Measurements from ENCODE around the gene ARHGAP4.

The ARHGAP4 gene

DNA sequence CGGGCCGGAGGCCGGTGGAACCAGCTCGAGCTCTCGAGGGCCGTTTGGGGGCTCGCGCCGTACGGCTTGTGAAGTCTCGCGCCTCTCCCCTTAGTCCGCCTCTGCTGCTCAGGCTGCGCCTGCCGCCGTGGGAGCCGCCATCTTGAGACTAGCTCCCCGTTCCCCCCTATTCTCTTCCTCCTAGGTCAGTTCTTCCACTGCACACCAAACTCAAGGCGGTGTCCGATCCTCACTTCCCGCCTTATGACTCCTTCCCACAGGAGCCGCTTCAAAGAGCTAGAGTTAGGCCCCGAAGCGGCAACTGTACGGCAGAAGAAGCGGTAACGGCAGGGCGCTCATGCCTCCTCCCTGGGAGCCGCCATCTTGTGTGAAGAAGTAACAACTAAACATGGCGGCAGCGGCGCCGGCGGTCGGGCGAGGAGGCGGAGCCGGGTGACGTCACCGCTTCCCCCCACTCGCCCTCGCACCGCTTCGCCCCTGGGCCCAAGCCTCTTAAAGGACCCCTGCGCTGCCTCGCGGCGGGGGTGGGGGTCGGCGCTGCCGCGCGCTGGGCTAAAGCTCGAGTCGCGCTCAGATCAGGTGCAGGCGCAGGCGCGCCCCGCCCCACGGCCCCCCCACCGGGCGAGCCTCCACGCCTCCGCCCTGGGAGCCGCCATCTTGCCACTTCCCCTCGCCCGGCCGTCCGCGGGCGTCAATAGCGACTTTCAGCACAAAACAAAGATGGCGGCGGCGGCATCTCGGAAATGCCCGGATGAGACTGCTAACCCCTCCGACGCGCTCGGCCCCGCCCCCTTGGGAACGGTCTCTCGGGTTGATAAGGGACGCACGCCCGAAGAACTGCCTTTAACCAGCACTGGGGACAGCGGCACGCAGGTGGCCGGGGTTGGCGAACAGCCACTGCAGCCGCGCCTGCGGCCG, 45.6 kb upstream of the ARHGAP4 start, which contains the start of gene HCFC1:
Gene HCFC1, minus strand, starts transcription at position 369 of the 918 bp plus-strand sequence. CDS start 978 bp downstream, outside the sequence.
- TF ChIP-seq, protein P1, sequence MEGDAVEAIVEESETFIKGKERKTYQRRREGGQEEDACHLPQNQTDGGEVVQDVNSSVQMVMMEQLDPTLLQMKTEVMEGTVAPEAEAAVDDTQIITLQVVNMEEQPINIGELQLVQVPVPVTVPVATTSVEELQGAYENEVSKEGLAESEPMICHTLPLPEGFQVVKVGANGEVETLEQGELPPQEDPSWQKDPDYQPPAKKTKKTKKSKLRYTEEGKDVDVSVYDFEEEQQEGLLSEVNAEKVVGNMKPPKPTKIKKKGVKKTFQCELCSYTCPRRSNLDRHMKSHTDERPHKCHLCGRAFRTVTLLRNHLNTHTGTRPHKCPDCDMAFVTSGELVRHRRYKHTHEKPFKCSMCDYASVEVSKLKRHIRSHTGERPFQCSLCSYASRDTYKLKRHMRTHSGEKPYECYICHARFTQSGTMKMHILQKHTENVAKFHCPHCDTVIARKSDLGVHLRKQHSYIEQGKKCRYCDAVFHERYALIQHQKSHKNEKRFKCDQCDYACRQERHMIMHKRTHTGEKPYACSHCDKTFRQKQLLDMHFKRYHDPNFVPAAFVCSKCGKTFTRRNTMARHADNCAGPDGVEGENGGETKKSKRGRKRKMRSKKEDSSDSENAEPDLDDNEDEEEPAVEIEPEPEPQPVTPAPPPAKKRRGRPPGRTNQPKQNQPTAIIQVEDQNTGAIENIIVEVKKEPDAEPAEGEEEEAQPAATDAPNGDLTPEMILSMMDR (IDR thresholded peaks at IDR 0.05; ENCODE audit: low read depth, low read length, missing control alignments): no peak
- DNase-seq (ENCODE audit: low read depth): peak; percentile 75
- peak within 1 kb of the TSS; percentile 85 for H3K4me3 ChIP-seq (ENCODE audit: low read depth, low read length)
- in situ Hi-C loops (cut with HindIII; ENCODE audit: low sequenced_read_pairs): no loop called here

DNA sequence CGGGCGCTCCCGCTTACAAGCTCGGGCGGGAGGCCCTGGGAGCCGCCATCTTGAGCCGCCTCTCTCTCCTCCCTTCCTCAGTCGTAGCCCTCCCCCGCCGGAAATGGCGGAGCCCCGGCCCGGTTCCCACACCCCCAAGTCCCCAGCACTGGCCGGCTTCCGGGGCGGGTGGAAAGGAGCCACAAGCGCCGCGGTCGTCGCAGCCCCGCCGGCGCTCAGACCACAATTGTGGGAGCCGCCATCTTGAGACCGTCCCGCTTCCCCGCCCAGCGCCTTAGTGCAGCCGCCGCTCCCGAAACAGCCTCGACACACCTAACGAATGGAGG, 45.0 kb upstream of the ARHGAP4 start:
- in situ Hi-C loops (cut with HindIII; ENCODE audit: low sequenced_read_pairs): no loop called here
- H3K4me3 ChIP-seq (ENCODE audit: low read depth, low read length): peak overlapping the region; percentile 85
- DNase-seq (ENCODE audit: low read depth): peak; percentile 60
- TF ChIP-seq, protein P1 (IDR thresholded peaks at IDR 0.05; ENCODE audit: low read depth, low read length, missing control alignments): no peak

- peak; percentile 29 for DNase-seq (ENCODE audit: low read depth)
- TF ChIP-seq, protein P1 (IDR thresholded peaks at IDR 0.05; ENCODE audit: low read depth, low read length, missing control alignments): no peak
- in situ Hi-C loops (cut with HindIII; ENCODE audit: low sequenced_read_pairs): no loop called here
- peak overlapping the region; percentile 85 for H3K4me3 ChIP-seq (ENCODE audit: low read depth, low read length)
Measured at GRCh38 chrX:153970357-153971123, 44.5 kb upstream of the ARHGAP4 start.

DNA sequence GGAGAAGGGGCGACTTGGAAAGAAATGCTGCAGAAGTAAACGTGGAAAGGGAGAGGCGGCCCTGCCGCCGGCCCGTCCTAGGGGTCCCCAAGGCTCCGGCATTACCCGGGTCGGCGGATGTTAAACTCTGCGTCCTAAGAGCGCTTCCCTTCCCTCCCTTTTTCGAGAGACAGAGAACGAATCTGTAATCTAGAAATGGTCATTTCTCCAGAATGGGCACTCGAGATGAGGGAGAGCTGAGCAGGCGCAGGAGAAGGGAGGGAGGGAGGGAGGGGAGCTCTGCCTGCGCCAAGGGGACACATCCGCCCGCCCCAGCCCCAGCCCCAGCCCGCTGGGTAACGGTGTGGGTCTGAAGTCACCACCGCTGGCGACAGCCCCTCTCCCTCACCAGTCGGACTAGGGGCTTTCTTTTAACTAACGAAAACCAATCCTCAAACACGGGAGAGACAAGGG, 43.9 kb upstream of the ARHGAP4 start:
- DNase-seq (ENCODE audit: low read depth): no peak
- in situ Hi-C loops (cut with HindIII; ENCODE audit: low sequenced_read_pairs): no loop called here
- peak overlapping the region; percentile 85 for H3K4me3 ChIP-seq (ENCODE audit: low read depth, low read length)
- TF ChIP-seq, protein P1 (IDR thresholded peaks at IDR 0.05; ENCODE audit: low read depth, low read length, missing control alignments): no peak

GRCh38 chrX:153969125-153969903, 43.2 kb upstream of the ARHGAP4 start:
- DNase-seq (ENCODE audit: low read depth): no peak
- in situ Hi-C loops (cut with HindIII; ENCODE audit: low sequenced_read_pairs): no loop called here
- TF ChIP-seq, protein P1 (IDR thresholded peaks at IDR 0.05; ENCODE audit: low read depth, low read length, missing control alignments): no peak
- H3K4me3 ChIP-seq (ENCODE audit: low read depth, low read length): peak overlapping the region; percentile 85

GRCh38 chrX:153968754-153969124, 42.7 kb upstream of the ARHGAP4 start:
- in situ Hi-C loops (cut with HindIII; ENCODE audit: low sequenced_read_pairs): no loop called here
- TF ChIP-seq, protein P1 (IDR thresholded peaks at IDR 0.05; ENCODE audit: low read depth, low read length, missing control alignments): peak; percentile 6
- peak overlapping the region; percentile 85 for H3K4me3 ChIP-seq (ENCODE audit: low read depth, low read length)
- no peak for DNase-seq (ENCODE audit: low read depth)
